Measurements from ENCODE around the gene GAS7.

The GAS7 gene

DNA sequence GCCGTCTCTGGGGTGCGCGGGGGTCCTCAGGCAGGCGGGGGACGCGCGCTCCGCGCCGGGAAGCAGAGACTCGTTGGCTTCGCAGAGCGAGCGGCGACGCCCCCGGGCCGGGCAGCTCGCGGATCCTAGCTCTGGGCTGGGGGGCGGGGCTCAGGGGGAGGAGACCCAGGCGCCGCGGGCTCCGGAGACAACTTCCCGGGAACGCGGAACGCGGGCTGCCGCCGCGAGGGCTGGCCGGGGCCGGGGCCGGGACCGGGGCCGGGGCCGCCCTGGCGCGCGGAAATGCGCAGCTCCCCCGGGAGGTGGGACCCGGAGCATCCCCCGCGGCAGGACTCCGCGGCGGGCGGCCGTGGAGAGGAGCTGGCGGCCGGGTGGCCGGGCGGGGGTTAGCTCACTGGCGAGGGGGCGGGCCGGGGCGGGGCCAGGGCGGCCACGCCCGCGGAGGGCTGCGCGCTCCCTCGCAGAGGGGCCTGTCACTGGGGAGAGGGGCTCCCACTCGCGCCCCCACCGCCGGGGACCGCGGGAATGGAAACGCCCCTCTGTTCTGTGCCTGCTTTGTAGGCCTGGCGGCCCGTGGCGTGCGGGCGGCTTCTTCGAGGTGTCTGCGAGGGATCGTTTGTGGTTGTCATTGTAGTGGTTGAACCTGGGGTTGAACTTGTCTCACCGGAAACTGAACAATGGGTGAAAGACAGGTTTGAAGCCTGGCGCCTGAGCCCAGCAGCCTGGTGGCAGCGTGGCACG lies at the start of gene GAS7:
TSS of gene GAS7 (minus strand) at position 98 of the 741 bp plus-strand sequence.
- no peak for DNase-seq

GRCh38 chr17:10247810-10248209 lies 49.4 kb upstream of the GAS7 start:
- DNase-seq, result no peak

GRCh38 chr17:10243883-10244844 lies 45.8 kb upstream of the GAS7 start:
- DNase-seq, result no peak

DNA sequence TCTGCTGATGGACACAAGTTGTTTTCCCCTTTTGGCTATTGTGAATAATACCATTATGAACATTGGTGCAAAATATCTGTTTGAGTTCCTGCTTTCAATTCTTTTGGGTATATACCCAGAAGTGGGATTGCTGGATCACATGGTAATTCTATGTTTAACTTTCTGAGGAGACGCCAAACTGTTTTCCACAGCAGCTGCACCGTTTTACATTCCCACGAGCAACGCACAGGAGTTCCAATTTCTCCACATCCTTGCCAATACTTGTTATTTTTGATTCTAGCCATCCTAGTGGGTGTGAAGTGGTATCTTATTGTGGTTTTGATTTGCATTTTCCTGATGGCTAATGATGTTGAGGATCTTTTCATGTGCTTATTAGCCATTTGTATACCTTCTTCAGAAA lies 43.4 kb upstream of the GAS7 start:
- DNase-seq, result no peak

DNA sequence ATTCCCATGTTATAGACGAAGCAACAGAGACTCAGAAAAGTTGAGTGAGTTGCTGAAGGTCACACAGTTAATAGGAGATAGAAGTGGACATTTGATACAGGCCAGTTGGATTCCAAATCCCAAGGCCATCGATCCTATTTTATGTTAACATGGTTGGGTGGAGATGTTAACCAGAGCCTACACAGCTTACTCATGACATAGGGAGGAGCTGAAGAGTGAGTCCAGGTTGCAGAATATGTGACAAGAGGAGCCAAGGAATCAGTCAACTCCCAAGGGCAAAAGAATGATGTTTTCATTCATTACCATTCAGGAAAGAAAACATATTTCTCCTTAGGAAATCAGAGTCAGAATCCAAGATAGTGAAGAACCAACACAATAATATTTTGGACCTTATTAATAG lies 40.3 kb upstream of the GAS7 start:
- no peak for DNase-seq

DNA sequence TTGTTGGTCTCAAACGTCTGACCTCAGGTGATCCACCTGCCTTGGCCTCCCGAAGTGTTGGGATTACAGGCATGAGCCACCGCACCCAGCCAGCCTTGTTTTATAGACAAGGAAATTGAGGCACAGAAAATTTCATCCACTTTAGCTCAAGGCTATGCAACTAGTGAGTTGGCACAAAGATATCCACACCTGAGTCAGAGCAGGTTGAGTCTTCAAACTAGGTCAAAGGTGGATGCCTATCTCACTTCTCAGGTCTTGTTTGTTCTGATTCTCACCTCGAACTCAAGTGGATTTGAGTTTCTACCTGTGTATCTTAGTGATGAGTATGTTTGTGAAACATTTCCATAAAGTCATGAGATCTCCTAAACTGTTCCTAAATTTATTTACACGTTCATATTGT lies 35.6 kb upstream of the GAS7 start:
- no peak for DNase-seq

DNA sequence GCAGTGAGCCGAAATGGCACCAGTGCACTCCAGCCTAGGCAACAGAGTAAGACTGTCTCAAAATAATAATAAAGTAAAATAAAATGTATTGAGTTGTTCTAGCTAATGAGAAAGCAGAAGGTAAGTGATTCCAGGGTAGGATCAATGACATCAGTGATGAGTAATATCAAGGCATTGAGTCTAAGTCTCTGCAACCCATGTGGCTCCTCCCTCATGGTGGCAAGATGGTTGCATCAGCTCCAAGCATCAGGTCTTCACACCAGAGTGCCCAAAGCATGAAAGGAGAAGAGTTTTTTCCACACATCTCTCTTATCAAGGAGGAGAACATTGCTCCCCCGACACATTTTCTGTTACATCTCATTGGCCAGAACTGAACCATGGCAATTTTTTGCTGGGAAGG lies 34.8 kb upstream of the GAS7 start:
- DNase-seq, result no peak

- DNase-seq, result no peak
Observed at GRCh38 chr17:10229181-10229580, 30.8 kb upstream of the GAS7 start.

GRCh38 chr17:10226930-10227695 lies 28.7 kb upstream of the GAS7 start:
- DNase-seq, result no peak

DNA sequence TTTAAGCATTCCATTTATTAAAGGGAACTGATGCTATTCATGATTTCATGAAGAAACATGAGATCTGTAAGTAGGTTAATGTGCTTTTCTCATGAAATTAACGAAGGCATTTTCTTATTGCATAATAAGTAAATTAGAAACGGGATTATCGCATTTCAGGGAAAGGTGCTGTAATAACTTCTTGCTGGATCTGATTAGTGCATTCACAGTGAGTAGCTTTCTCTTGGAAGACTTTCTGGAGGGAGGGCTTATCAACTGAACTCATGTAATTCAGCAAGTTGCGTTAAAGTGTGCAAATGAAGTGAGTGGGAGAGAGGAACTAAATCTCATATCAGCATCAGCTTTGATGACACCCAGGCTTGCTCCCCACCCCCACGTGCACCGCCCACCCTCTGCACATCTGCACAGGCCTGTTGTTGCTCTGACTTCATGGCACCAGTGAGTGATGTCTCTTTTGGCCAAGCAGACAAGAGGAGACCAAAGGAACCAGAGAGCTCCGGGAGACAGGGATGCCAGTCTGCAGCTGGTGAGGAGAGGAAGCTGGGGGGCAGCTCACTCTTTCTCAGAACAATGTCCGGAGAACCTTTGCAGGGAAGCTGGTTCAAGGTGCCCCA lies 26.3 kb upstream of the GAS7 start:
- no peak for DNase-seq

DNA sequence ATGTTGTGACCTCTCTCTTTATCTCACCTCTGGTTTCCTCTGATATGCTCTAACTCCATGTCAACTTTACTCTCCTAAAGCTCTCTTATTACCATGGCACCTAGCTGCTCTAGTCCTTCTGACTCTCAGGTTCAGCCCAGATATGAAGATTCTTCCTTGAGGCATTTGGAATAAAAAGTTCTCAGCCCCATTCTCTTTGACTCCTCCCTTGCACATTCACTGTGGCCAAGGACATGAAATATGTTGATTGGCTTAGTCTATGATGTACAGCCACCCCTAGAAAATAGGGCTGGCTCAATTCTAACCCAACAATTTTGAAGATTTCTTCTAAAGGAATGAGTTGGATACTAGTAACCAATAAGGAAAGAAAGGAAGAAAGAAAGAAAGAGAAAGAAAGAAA lies 20.8 kb upstream of the GAS7 start:
- DNase-seq, result no peak

DNA sequence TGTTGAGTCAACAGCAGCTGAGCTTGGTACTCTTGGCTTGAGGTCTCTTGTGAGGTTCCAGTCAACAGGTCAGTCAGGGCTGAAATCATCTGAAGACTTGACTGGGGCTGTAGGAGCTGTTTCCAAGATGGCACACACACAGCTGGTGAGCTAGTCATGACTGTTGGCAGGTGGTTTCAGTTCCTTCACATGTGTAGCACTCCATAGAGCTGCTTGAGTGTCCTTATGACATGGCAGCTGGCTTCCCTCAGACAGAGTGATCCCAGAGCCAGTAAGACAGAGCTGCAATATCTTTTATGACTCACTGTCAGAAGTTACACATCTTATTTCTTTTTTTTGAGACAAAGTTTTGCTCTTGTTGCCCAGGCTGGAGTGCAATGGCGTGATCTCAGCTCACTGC lies 19.5 kb upstream of the GAS7 start:
- DNase-seq, result no peak

GRCh38 chr17:10216213-10216938 lies 18.0 kb upstream of the GAS7 start:
- no peak for DNase-seq

- no peak for DNase-seq
Observed at GRCh38 chr17:10215286-10215685, 16.9 kb upstream of the GAS7 start.

DNA sequence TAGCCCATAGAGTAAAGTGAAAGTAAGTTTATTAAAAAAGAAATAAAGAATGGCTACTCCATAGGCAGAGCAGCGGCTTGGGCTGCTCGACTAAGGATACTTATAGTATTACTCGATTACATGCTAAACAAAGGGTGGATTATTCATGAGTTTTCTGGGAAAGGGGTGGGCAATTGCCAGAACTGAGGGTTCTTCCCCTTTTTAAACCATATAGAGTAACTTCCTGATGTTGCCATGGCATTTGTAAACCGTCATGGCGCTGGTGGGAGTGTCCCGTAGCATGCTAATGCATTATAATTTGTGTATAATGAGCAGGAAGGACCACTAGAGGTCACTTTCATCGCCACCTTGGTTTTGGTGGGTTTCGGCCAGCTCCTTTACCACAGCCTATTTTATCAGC lies 13.3 kb upstream of the GAS7 start:
- no peak for DNase-seq

DNA sequence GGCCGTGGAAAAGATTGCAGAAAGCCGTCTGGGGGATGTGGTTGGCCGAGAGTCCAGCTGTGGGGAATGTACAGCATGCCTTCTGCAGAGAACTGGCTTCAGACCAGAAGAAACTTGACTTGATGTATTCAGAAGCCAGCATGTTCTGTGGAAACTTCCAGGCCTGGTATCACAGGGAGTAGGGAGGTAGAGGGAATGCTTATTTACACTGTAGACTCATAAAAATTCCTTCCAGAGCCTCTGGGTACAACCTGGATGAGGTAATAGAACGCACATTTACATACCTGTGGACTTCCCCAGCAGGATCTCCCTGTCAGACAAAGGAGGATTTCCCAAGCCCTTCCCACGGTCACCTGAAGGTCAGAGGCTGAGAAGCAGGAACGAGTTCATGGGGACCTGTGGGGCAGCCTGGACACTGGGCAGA lies 11.8 kb upstream of the GAS7 start:
- DNase-seq, result no peak

DNA sequence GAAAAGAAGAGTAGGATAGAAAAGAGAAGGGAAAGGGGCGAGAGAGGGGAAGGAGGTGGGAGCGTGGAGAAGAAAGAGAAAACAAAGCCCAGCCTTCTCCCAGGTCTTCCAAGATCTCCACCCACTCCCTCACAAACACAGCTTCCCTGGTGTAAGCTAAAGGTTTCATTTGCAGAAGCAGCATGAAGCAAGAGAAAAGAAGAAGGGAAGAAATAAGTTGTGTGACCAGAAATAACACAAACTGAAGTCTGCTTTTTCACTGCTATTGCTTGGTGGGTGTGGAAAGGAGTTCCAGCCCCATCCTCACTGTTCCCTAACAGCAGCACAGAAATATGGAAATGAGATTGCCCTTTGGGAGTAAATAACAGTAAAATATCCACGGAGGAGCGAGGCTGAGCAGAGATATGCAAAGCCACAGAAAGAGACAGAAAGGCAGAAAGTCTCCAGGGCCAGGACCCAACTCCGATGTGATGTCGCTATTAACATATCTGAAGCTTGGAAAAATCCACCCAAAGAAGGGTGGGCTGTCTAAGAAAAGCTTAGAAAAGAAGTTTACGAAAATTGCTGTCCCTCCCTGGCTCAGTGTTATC lies 10.3 kb upstream of the GAS7 start:
- no peak for DNase-seq

DNA sequence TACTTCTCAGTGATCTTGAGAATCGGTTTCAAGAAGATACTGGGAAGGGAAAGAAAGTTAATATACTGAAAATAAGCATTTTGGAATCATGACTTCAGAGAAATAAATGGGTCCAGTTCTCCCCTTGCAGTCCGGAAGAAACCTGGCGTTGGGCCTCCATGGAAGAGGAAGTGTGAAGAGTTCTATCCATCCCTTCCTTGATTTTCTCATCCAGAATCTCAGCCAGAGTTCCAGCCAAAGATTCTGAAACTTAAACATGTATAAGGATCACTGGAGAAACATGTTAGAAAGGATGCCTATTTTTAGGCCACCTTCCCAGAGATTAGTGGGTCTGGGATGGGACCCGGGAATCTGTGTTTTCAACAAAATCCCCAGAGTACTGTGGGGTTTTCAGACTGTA lies 8.7 kb upstream of the GAS7 start:
- DNase-seq, result no peak

GRCh38 chr17:10205549-10206185 lies 7.3 kb upstream of the GAS7 start:
- DNase-seq, result no peak

GRCh38 chr17:10201680-10202079 lies 3.3 kb upstream of the GAS7 start:
- no peak for DNase-seq

GRCh38 chr17:10200645-10201044 lies 2.2 kb upstream of the GAS7 start:
- DNase-seq, result no peak
